ENCODE data around the gene ERG28. TPM values are rescaled to one million over a fixed set of nuclear protein-coding genes. Genes with fewer than 3 reads are reported as not detected.

Gene ERG28
- total RNA-seq, 1 donor from 2014 or later = 11.7 TPM

Other genes with a start within 250 kb of the ERG28 start
- 44.4 and 61.9 TPM in 2 replicates for gene JDP2, start 232.9 kb downstream of the ERG28 start, total RNA-seq
- gene BATF, start 138.4 kb downstream of the ERG28 start, total RNA-seq = not detected in 2 replicates
- 42.5 and 53.8 TPM in 2 replicates for gene FLVCR2, start 82.3 kb downstream of the ERG28 start, total RNA-seq
- 12.2 and 13.9 TPM in 2 replicates for gene TTLL5, start 370 bp upstream of the ERG28 start, total RNA-seq